ENCODE data around the gene KLRK1.
"Not testable (repeated sequence)": the region's sequence is repeated elsewhere in the genome, so short reads cannot be mapped to it uniquely, and the experiment has no call there.

- not testable (repeated sequence) for TF ChIP-seq POLR2A, CTCF (IDR thresholded peaks at IDR 0.05)
Observed at GRCh38 chr12:10336196-10336595, 53.6 kb downstream of the KLRK1 start.

Measured in vagina (tissue), 2 donors.